ENCODE data around the gene CDKL5. TPM values are rescaled to one million over a fixed set of nuclear protein-coding genes. Genes with fewer than 3 reads are reported as not detected.

Gene CDKL5
- total RNA-seq = 10 to 100 TPM; 17.8 to 47.1 (median 23.4) TPM

DNA sequence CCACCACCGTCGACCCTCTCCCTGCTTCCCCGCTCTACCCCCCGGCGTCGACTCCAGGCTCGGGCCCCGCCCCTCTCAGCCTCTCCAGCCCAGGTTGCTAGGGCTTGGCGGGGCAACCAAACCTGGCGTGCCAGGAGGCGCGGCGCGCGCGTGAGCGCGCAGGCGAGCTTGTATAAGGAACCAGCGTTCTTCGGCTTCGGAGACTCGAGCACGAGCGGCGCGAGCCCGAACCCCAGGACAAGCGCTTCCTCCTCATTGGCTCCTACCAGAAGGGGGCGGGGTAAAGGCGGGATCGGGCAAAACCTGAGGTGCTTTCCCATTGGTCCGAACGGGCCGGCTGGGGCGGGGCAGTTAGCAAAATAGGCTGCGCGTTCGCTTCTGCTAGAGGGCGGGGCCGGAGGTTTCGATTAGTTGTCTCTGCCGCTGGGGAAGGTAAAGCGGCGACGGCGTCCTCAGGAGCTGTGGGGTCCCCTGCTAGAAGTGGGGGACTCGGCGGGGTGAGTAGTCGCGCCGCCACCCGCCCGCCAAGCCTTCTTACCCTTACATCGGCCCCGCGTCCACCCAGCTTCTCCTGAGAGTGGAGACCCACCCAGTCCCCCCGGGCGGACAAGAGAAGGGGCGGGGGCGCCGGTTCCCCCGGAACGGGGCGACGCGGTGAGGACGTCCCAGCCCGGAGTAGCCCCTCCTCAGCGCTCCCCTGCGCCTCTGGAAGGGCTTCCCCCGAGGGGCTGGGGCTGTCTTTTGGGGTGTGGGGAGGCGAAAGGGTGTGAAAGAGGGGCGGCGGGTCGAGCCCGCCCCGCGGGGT is at the start of gene CDKL5:
TSS of gene CDKL5 (plus strand) at position 410 of the 805 bp plus-strand sequence. CDS start 81,489 bp downstream, outside the sequence.
- peak within 1 kb of the TSS; percentile 53 to 88 (median 68) for H3K4me3 ChIP-seq
- H3K9me3 ChIP-seq = no peaks in the 10 kb centered on the region
- H3K4me1 ChIP-seq = peaks cover 0 to 11% (median 0%) of the 10 kb centered on the region in 4 donors
- TF ChIP-seq POLR2A (IDR thresholded peaks at IDR 0.05) = peak in 3 of 4 donors; percentile 59 to 85 (median 84)
- TF ChIP-seq CTCF (IDR thresholded peaks at IDR 0.05) = peak in 1 of 6 experiments; percentile 18
- no peak for TF ChIP-seq EP300 (IDR thresholded peaks at IDR 0.05)
- peak; percentile 54 to 87 for TF ChIP-seq POLR2AphosphoS5 (IDR thresholded peaks at IDR 0.05)
- no peaks in the 10 kb centered on the region for H3K27me3 ChIP-seq
- peak within 1 kb of the TSS; percentile 77 to 93 (median 85) for H3K27ac ChIP-seq
- no peaks in the 10 kb centered on the region for H3K36me3 ChIP-seq
- 25% methylated on average over 68 of the region's 79 CpGs; no CpG with 5 or more reads in 1 of the 2 donors for WGBS, 2 donors
- DNase-seq = peak; percentile 98 to 99
- ATAC-seq (ENCODE audit: low FRiP score in 2 of 2) = peak; percentile 99 to 100

DNA sequence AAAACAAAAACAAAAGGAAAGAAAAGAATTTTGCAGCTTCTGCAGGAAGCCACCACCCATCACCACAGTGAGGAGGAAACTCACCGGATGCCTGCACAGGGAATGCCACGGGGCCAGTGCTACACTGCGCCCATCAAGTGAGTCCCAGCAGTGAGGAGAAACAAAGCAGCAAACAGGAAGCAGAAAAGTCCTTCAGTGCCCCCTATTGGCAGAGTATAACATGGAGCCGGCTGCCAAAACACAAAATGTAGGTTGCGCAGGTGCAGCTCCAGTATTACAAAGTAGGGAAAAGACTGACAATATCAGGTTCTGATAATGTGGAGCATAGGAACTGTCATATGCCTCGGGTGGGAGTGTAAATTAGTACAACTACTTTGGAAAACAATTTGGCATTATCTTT is 47.6 kb upstream of the CDKL5 start:
- no peak for DNase-seq
- Histone ChIP-seq H3K27ac (no peak overlapping the region), H3K36me3 (no peaks in the 10 kb centered on the region), H3K27me3 (no peaks in the 10 kb centered on the region), H3K4me1 (no peaks in the 10 kb centered on the region), H3K9me3 (no peaks in the 10 kb centered on the region), H3K4me3 (no peak overlapping the region)
- WGBS, 2 donors = 14 to 43% methylated on average over 6 of the region's 6 CpGs
- peak in 3 of 6 experiments; percentile 20 to 36 (median 27) for TF ChIP-seq CTCF (IDR thresholded peaks at IDR 0.05)
- no peak for TF ChIP-seq POLR2AphosphoS5 (IDR thresholded peaks at IDR 0.05)
- no peak for TF ChIP-seq POLR2A (IDR thresholded peaks at IDR 0.05)
- no peak for TF ChIP-seq EP300 (IDR thresholded peaks at IDR 0.05)
- peak; percentile 41 to 53 for ATAC-seq (ENCODE audit: low FRiP score in 2 of 2)

GRCh38 chrX:18389966-18390365 is 35.4 kb upstream of the CDKL5 start:
- ATAC-seq (ENCODE audit: low FRiP score in 2 of 2) (no peak), DNase-seq (no peak)
- Histone ChIP-seq H3K4me1 (peaks cover 0 to 4% (median 0%) of the 10 kb centered on the region in 4 donors), H3K36me3 (no peaks in the 10 kb centered on the region), H3K27me3 (no peaks in the 10 kb centered on the region), H3K9me3 (no peaks in the 10 kb centered on the region), H3K4me3 (no peak overlapping the region), H3K27ac (no peak overlapping the region)
- TF ChIP-seq POLR2AphosphoS5 (IDR thresholded peaks at IDR 0.05) (no peak), EP300 (IDR thresholded peaks at IDR 0.05) (no peak), POLR2A (IDR thresholded peaks at IDR 0.05) (no peak), CTCF (IDR thresholded peaks at IDR 0.05) (no peak)
- 60 to 72% methylated on average over 3 of the region's 3 CpGs for WGBS, 2 donors

DNA sequence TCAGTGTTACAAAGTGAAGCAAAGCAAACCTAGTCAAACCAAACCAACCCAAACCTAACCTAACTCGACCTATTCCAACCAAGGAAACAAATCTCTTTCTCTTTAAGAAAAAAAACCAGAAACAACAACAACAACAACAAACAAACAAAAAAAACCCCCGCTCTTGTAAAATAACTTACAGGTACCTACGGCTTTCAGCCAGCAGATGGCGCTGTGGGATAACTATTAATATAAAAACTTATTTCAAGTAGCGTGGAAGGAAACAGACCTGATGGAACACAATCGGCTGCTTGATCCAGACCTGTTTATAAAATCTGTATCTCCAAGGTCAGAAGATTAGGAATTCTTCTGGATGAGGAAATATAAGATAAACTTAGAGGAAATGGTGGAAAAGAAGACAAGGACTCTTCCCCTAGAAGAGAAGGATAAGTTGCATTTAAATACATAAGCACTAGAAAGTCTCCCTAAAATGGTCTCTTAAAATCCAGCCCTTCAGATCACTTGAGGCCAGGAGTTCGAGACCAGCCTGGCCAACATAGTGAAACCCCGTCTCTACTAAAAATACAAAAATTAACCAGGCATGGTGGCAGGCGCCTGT is 34.4 kb upstream of the CDKL5 start:
- no peak for ATAC-seq (ENCODE audit: low FRiP score in 2 of 2)
- no peak overlapping the region for H3K27ac ChIP-seq
- DNase-seq = peak in 1 of 2 donors; percentile 70
- H3K36me3 ChIP-seq = no peaks in the 10 kb centered on the region
- H3K27me3 ChIP-seq = no peaks in the 10 kb centered on the region
- peak; percentile 43 to 75 (median 62) for TF ChIP-seq CTCF (IDR thresholded peaks at IDR 0.05)
- no peak for TF ChIP-seq EP300 (IDR thresholded peaks at IDR 0.05)
- 20 to 23% methylated on average over 9 of the region's 9 CpGs for WGBS, 2 donors
- no peaks in the 10 kb centered on the region for H3K9me3 ChIP-seq
- H3K4me3 ChIP-seq = no peak overlapping the region
- peaks cover 0 to 4% (median 0%) of the 10 kb centered on the region in 4 donors for H3K4me1 ChIP-seq

Data from upper lobe of left lung (tissue), 6 donors.